Breast epithelium (tissue), 4 donors: Measurements from ENCODE around the gene SEPTIN1. TPM values are rescaled to one million over a fixed set of nuclear protein-coding genes. Genes with fewer than 3 reads are reported as not detected.

Experiments
- DNase-seq, 2 donors: peaks; one replicate each; pipeline ENCODE4 v3.0.0-alpha.2; 2019; ENCODE audit warnings: low spot score in 2 of 2
- H3K27ac ChIP-seq, 2 donors: fragments of 200-600 bp; sonication (generic) in 1 of 2; one replicate each; pipeline ENCODE4 v1.5.1; 2016 to 2019; ENCODE audit warnings: mild to moderate bottlenecking in 1 of 2
- H3K27me3 ChIP-seq, 2 donors: fragments of 200-600 bp; sonication (generic) in 1 of 2; one replicate each; pipeline versions ENCODE4 v1.5.1 to v1.6.0; 2017 to 2019; ENCODE audit warnings: control low read depth in 1 of 2, mild to moderate bottlenecking in 1 of 2
- H3K36me3 ChIP-seq: fragments of 200-600 bp; one replicate; pipeline ENCODE4 v1.5.1; 2019
- H3K4me1 ChIP-seq, 2 donors: fragments of 200-600 bp; sonication (generic); one replicate each; pipeline ENCODE4 v1.5.1; 2016 to 2019; ENCODE audit warnings: control low read depth in 1 of 2
- H3K4me3 ChIP-seq, 3 donors: fragments of 200-600 bp; sonication (generic); 1 replicate in 2 of 3; 2 replicates in 1 of 3; pipeline ENCODE4 v1.5.1; 2016 to 2019; ENCODE audit warnings: mild to moderate bottlenecking in 3 of 3, moderate library complexity in 2 of 3
- H3K9me3 ChIP-seq, 2 donors: fragments of 200-600 bp; sonication (generic) in 1 of 2; one replicate each; pipeline ENCODE4 v1.5.1; 2016 to 2019; ENCODE audit warnings: control low read depth in 1 of 2
- POLR2A ChIP-seq: fragments of 450-650 bp; IDR thresholded peaks from one replicate; pipeline ENCODE4 v1.6.1; 2016; ENCODE audit warnings: antibody characterized with exemption, mild to moderate bottlenecking, moderate library complexity
- POLR2AphosphoS5 ChIP-seq, 3 donors: sonication (generic); formaldehyde crosslinking; IDR thresholded peaks; one replicate each; pipeline ENCODE4 v1.6.1; 2017; ENCODE audit warnings: antibody characterized with exemption in 3 of 3
- intact Hi-C: fragments of 100-400 bp; cut with DNase I; formaldehyde crosslinking; loops from one replicate; pipeline ENCODE4 v1.15.1; 2023; ENCODE audit warnings: low total_unique reads
- total RNA-seq, 3 donors: library from RNA; depleted of rRNA; stranded (reverse); fragments of >200 nt; gene quantifications; one replicate each; pipeline ENCODE4 v1.1.0, GENCODE V29; 2016
- TF ChIP-seq, protein P1 (sequence below), 3 donors: fragments of 450-650 bp; IDR thresholded peaks; one replicate each; pipeline ENCODE4 v1.5.1; 2016 to 2017; ENCODE audit warnings: antibody characterized with exemption in 3 of 3, mild to moderate bottlenecking in 3 of 3, moderate library complexity in 3 of 3

The SEPTIN1 gene
- total RNA-seq, 3 donors from 2014 or later = 1.3 to 4.6 (median 2.7) TPM

- H3K4me1 ChIP-seq = peaks cover 5 to 22% of the 10 kb centered on the region in 2 donors
- no peak for DNase-seq
- H3K9me3 ChIP-seq = no peaks in the 10 kb centered on the region
- peak overlapping the region; percentile 98 for H3K27ac ChIP-seq
- TF ChIP-seq POLR2AphosphoS5 (IDR thresholded peaks at IDR 0.05) = no peak
- TF ChIP-seq, protein P1, sequence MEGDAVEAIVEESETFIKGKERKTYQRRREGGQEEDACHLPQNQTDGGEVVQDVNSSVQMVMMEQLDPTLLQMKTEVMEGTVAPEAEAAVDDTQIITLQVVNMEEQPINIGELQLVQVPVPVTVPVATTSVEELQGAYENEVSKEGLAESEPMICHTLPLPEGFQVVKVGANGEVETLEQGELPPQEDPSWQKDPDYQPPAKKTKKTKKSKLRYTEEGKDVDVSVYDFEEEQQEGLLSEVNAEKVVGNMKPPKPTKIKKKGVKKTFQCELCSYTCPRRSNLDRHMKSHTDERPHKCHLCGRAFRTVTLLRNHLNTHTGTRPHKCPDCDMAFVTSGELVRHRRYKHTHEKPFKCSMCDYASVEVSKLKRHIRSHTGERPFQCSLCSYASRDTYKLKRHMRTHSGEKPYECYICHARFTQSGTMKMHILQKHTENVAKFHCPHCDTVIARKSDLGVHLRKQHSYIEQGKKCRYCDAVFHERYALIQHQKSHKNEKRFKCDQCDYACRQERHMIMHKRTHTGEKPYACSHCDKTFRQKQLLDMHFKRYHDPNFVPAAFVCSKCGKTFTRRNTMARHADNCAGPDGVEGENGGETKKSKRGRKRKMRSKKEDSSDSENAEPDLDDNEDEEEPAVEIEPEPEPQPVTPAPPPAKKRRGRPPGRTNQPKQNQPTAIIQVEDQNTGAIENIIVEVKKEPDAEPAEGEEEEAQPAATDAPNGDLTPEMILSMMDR (IDR thresholded peaks at IDR 0.05) = no peak
- no peak for TF ChIP-seq POLR2A
- intact Hi-C loops = no loop called here
- H3K27me3 ChIP-seq = no peaks in the 10 kb centered on the region
- peaks cover 4% of the 10 kb centered on the region for H3K36me3 ChIP-seq
- no peak overlapping the region for H3K4me3 ChIP-seq
Measured at GRCh38 chr16:30357085-30357714, 25.2 kb downstream of the SEPTIN1 start.

DNA sequence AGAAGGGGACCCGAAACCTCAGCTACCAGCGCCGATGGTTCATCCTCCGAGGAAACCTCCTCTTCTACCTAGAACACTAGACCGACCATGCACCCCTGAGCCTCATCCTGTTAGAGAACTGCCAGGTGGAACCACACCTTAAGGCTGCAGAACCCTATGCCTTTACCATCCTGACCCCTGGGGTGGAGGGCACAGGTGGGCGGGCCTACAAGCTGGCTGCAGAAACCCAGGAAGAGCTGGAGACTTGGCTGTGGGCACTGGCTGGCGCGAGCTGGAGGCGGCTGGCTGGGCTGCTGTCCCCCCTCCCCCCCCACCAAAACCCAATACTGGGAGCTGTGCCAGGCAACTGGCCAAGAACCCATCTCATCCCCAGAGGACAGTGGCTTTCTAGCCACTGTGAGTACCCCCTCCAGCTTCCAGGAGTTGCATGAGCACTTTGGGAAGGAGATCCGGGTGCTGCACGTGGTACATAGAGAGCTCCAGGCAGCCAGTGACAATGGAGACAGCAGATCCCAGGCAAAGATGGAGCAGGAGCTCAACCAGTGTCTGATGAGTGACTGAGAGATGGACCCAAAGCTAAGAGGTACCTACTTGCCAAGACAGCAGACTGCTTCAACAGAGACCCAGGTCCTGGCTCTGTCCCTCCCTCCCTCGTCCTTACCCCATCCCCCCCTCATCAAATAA lies 25.8 kb downstream of the SEPTIN1 start:
- Histone ChIP-seq H3K4me1 (peaks cover 5 to 24% of the 10 kb centered on the region in 2 donors), H3K27me3 (no peaks in the 10 kb centered on the region), H3K36me3 (peaks cover 4% of the 10 kb centered on the region), H3K9me3 (no peaks in the 10 kb centered on the region), H3K27ac (peak overlapping the region; percentile 98), H3K4me3 (peak overlapping the region; percentile 76 to 83 (median 81))
- intact Hi-C loops = no loop called here
- no peak for DNase-seq
- TF ChIP-seq, protein P1 (IDR thresholded peaks at IDR 0.05) = no peak
- TF ChIP-seq POLR2AphosphoS5 (IDR thresholded peaks at IDR 0.05) = no peak
- no peak for TF ChIP-seq POLR2A

DNA sequence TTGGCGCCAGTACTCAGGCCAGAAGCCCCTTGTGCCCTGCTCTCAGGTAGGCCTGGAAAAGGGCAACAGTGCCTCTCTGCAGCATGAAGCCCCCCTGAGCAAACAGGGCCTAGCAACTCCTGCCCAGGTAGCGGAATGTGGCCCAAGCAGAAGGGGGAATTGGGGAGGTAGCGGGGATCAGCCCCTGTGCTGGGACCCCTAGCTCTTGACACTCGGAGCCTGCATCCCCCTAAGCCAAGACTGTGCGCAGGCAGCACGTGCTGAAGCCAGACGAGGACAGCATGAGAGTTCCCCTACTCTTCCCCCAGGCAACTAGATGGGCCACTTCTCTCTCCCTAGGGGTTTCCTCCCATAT lies 26.4 kb downstream of the SEPTIN1 start:
- no peak for DNase-seq
- TF ChIP-seq POLR2AphosphoS5 (IDR thresholded peaks at IDR 0.05) = no peak
- TF ChIP-seq POLR2A = no peak
- TF ChIP-seq, protein P1 (IDR thresholded peaks at IDR 0.05) = no peak
- Histone ChIP-seq H3K27ac (peak overlapping the region; percentile 98), H3K27me3 (no peaks in the 10 kb centered on the region), H3K4me3 (peak overlapping the region; percentile 76 to 83 (median 81)), H3K36me3 (peaks cover 4% of the 10 kb centered on the region), H3K9me3 (no peaks in the 10 kb centered on the region), H3K4me1 (peaks cover 5 to 24% of the 10 kb centered on the region in 2 donors)
- intact Hi-C loops = no loop called here

- peak; percentile 96 to 98 for DNase-seq
- Histone ChIP-seq H3K4me1 (peaks cover 5 to 24% of the 10 kb centered on the region in 2 donors), H3K9me3 (no peaks in the 10 kb centered on the region), H3K27ac (peak within 1 kb of the TSS; percentile 98), H3K4me3 (peak within 1 kb of the TSS; percentile 76 to 83 (median 81)), H3K36me3 (peaks cover 4% of the 10 kb centered on the region), H3K27me3 (no peaks in the 10 kb centered on the region)
- peak; percentile 93 to 97 (median 94) for TF ChIP-seq POLR2AphosphoS5 (IDR thresholded peaks at IDR 0.05)
- TF ChIP-seq, protein P1 (IDR thresholded peaks at IDR 0.05) = peak in 1 of 3 donors; percentile 15
- TF ChIP-seq POLR2A = no peak
- intact Hi-C loops = no loop called here
Measured at GRCh38 chr16:30355144-30355953, 27.0 kb downstream of the SEPTIN1 start, which contains the start of gene CD2BP2. Gene CD2BP2, minus strand, starts transcription at chr16:30355308. Its CDS starts 627 bp downstream, at chr16:30354681.
